SHP77 (cell line): ENCODE measurements around the gene PBX2.
A peak's percentile ranks its signal among the peaks of the same experiment; 100 is the strongest.

Experiments
- DNase-seq, 2 experiments: peaks; one replicate each; lab custom pipeline; 2025; lab: John Stamatoyannopoulos, UW

Gene PBX2

GRCh38 chr6:32173051-32173727 is 16.8 kb downstream of the PBX2 start:
- DNase-seq = no peak

GRCh38 chr6:32171234-32171633 is 18.8 kb downstream of the PBX2 start:
- no peak for DNase-seq

- no peak for DNase-seq
These were observed 19.7 kb downstream of the PBX2 start for GRCh38 chr6:32170294-32170693.

DNA sequence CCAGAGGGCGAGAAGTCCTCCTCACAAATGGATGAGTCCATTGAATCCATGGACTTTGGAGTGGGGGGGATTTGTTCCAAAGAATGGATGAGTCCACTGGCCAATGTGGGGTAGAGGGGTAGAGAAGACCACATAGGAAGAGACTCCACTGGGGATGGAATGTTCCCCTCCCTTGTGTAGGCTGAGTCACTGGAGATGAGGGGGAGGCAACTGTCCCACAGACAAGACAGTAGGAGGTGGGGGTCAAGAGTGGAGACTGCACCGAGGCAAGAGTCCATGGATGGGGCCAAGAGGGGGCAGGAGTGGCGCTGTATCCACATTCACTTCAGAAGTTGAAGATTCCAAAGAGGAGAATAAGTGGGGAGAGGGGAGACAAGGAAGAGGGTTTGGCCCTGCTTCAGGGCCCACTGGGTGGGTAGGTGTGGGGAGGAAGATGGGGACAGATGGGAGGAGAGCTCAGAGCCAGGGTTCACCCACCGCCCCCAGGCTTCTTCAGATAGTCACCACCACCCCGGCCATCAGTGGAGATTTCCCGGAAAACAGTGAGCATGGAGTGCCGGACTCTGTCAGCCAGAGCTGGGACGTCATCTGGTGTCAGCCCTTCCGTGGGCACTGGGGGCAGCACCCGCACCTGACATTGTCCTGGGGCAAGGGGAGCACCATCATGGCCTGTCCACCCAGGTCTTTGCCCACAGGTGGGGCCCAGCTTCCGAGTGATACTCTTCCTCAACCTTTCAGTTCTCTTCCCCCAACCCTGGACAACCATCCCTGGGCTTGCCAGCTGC is 21.0 kb downstream of the PBX2 start:
- no peak for DNase-seq

GRCh38 chr6:32168350-32168749 is 21.7 kb downstream of the PBX2 start:
- DNase-seq = no peak

GRCh38 chr6:32167761-32168262 is 22.2 kb downstream of the PBX2 start:
- DNase-seq = no peak

GRCh38 chr6:32167154-32167760 is 22.7 kb downstream of the PBX2 start:
- no peak for DNase-seq

- DNase-seq = no peak
These were observed 23.5 kb downstream of the PBX2 start for GRCh38 chr6:32166411-32167061.

- no peak for DNase-seq
These were observed 25.7 kb downstream of the PBX2 start, which contains the start of gene EGFL8 for GRCh38 chr6:32164295-32164694. EGFL8 (plus strand) TSS chr6:32164595; CDS start chr6:32166166, 1,571 bp downstream.

GRCh38 chr6:32163559-32164258 is 26.3 kb downstream of the PBX2 start:
- no peak for DNase-seq

DNA sequence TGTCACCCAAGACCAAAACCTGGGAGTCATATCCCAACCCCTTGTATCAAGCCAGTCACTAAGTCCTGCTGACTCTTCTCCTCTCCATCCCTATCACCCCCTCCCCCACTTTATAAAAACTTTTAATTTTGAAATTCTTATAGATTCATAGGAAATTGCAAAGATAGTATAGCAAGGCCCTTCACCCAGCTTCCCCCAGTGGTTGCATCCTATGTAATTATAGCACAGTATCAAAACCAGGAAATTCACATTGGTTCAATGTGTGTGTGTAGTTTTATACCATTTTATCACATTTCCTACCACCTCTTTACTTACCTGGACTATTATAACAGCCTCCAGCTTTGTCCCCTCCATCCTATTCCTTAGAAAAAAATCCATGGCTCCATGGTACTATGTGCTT is 31.9 kb downstream of the PBX2 start:
- DNase-seq = no peak

DNA sequence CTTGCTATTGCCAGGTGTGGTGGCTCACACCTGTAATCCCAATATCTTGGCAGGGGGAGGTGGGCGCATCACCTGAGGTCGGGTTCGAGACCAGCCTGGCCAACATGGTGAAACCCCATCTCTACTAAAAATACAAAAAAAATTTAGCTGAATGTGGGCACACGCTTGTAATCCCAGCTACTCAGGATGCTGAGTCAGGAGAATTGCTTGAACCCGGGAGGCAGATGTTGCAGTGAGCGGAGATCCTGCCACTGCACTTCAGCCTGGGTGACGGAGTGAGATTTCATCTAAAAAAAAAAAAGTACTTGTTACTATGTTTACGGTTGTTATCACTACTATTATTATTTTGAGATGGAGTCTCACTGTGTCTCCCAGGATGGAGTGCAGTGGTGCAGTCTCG is 33.1 kb downstream of the PBX2 start:
- no peak for DNase-seq

DNA sequence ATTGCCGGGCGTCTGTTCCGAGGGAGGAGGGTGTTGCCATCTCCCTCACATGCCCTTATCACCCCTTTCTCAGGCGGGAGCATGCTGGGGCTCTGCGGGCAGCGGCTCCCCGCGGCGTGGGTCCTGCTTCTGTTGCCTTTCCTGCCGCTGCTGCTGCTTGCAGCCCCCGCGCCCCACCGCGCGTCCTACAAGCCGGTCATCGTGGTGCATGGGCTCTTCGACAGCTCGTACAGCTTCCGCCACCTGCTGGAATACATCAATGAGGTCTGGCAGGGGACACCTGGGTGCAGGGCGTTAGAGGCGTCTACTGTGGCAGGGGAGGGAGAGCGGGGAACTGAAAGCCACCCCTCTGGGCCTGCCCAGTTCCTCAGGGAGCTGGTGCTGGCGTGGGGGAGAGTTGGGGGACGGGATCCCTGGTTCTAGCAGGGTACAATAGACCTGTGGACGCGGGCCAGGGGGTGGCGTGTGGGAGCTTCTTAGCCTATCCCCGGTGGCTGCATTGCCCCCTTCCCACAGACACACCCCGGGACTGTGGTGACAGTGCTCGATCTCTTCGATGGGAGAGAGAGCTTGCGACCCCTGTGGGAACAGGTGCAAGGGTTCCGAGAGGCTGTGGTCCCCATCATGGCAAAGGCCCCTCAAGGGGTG is 35.4 kb downstream of the PBX2 start:
- peak; percentile 68 to 82 for DNase-seq

DNA sequence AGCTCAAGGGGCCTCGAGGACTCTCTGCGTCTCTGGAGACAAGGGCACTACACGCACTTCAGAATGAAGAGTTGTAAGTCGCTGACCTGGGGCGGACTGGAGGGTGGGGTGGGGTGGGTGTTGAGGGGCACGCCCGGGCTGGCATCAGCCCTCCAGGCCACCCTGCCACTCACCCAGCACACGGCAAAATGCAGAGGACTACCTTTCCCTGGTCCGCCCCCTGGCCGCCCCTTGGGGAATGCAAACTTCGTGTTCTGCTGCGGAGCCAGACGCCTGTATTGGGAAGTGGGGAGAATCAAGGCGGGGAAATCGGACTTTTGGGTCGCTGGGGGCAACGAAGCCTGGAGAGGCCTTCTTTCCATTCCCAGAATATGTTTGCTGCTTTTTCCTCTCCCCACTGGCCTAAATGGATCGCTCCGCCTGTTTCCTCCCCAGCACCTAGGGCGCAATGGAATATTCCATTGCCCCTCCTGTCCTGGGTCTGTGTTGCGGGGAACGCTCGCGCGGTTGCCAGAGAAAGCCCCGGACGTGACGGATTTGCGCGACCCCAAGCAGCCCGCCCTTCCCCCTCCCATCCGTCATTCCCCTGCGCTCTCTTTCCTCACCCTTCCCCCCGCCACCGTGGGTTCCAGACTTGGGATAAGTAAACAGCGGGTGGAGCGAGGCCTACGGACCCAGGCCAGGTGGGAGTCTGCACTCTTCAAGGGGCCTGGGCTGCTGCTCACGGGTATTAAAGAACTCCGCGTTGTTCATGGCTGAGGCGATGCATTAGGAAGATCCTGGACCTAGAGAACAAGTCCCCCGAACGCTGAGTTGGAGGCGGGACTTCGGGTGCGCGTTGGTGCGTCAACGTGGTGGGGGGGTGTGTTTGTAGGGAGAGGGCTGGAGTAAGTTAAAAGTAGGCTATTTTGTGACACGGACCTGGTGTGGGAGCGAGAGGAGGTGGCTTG is 36.2 kb downstream of the PBX2 start, which contains the start of gene PPT2:
Gene PPT2, plus strand, starts transcription at position 578 of the 950 bp plus-strand sequence. CDS start 454 bp downstream, outside the sequence.
- peak; percentile 91 to 92 for DNase-seq

DNA sequence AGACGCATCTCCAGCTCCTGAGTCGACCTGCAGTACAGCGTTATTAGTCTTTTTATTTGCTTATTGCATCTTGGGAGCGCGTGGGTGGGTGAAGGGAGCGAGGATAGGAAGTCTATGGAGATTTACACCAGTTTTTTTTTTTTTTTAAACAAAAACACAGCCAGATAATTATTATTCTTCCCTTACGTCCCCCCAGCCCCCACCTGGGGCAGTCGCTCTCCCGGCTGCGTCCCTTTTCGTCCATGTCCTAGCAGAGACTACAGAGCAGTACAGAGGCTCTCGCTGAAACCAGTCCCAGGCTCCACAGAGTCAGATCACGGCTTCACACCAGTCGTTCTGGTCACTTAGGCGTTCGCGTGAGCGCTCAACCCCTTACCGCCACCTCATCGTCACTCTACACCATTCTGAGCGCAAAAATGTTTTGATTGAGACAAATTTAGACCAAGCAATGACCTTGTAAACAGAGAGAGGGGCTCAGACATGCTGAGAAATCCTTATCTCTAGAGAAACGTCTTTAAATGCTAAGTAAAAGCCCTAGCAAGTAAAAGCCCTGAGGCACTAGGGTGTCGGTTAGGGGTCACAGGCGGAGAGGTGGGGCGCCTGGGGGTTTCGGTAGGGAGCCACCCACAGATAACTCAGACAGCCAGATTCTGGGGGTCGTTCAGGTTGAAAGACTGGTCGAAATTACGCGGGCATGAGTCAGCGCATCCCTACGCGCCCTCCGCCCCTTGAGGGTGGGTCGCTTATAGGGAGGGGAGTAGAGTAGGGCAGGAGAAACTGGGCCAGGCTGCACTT is 37.0 kb downstream of the PBX2 start:
- DNase-seq = peak; percentile 26 to 48

- DNase-seq = no peak
These were observed 37.9 kb downstream of the PBX2 start, which contains the start of gene PRRT1 for GRCh38 chr6:32151863-32152768. PRRT1 (minus strand) TSS chr6:32151939; CDS start chr6:32151827, 112 bp downstream.

GRCh38 chr6:32151181-32151862 is 38.7 kb downstream of the PBX2 start:
- DNase-seq = no peak
